GM12878 (cell line): Measurements from ENCODE around the gene PRR15. TPM values are rescaled to one million over a fixed set of nuclear protein-coding genes. Genes with fewer than 3 reads are reported as not detected.

Experiments used
- polyA plus RNA-seq, 11 experiments: library from polyadenylated mRNA; depleted of rRNA in 4 of 11; unstranded in 6 of 11; stranded (reverse) in 5 of 11; fragments of >200 nt; fragmentation: Nextera tagmentation in 4 of 11; fragmentation: Illumina TruSeq in 1 of 11; extraction: Ambion mirVana in 4 of 11; extraction: Trizol in 1 of 11; gene quantifications; 1 replicate in 1 of 11; 2 replicates in 10 of 11; pipeline versions ENCODE4 v1.2.1 to v1.2.3, GENCODE V29; 2011 to 2016; ENCODE audit warnings: inconsistent platforms in 2 of 11, missing spikeins in 2 of 11, low read depth in 1 of 11
- total RNA-seq, 4 experiments: library from RNA; depleted of rRNA in 3 of 4; stranded (reverse); fragments of >200 nt in 3 of 4; fragmentation: Illumina TruSeq in 1 of 4; extraction: Trizol in 1 of 4; gene quantifications; 2 replicates each; pipeline versions ENCODE4 v1.2.1 to v1.2.3, GENCODE V29; 2013 to 2021

The PRR15 gene
- total and polyA plus RNA-seq, 10 of the 15 experiments (the other 5 are each of a cell fraction or from before 2014, with no cell fraction given) = not detected

Other genes starting within 250 kb of the PRR15 start
- gene WIPF3, start 242.7 kb downstream of the PRR15 start, total RNA-seq (2014; rRNA removed) = not detected in 2 replicates
- gene WIPF3, start 242.7 kb downstream of the PRR15 start, total RNA-seq (2014; rRNA removed; fragmentation: Illumina TruSeq; extraction: Trizol) = not detected in 2 replicates
- 0.05 TPM in 1 of 2 replicates, not detected in the other for gene WIPF3, start 242.7 kb downstream of the PRR15 start, total RNA-seq (2021)
- gene WIPF3, start 242.7 kb downstream of the PRR15 start, polyA plus RNA-seq (2011; rRNA removed) = not detected in 2 replicates
- not detected in 2 replicates for gene WIPF3, start 242.7 kb downstream of the PRR15 start, polyA plus RNA-seq (2014; fragmentation: Illumina TruSeq; extraction: Trizol)
- not detected for gene WIPF3, start 242.7 kb downstream of the PRR15 start, polyA plus RNA-seq (2014; fragmentation: Nextera tagmentation; extraction: Ambion mirVana)
- gene WIPF3, start 242.7 kb downstream of the PRR15 start, polyA plus RNA-seq (2014; rRNA removed) = not detected in 2 replicates
- gene WIPF3, start 242.7 kb downstream of the PRR15 start, polyA plus RNA-seq (2016; fragmentation: Nextera tagmentation; extraction: Ambion mirVana) = under 1 TPM in 1 of 2 experiments, not detected in 1; 0.03 TPM